ENCODE data around the gene SLC29A3.

Gene SLC29A3

DNA sequence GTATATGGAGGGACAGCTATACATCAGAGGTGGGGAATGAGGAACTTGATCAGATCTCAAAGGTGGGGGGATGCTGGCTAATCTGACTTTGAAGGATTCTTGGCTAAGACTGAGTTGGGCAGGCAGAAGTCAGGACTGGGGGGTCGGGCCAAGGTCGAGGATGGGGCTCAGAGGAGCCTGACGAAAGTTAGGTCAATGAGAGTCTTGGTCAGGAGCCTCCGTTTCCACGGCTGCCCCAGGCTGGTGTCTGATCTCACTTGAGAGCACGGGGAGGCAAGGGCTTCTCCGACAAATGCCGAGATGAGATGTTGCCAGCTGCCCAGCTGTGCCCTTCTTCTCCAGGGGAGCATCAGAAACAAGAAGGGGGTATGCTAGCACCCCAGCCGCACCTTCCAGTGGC, 5.7 kb downstream of the SLC29A3 start:
- H3K4me3 ChIP-seq (ENCODE audit: low read length) = no peak overlapping the region
- TF ChIP-seq, protein P1, sequence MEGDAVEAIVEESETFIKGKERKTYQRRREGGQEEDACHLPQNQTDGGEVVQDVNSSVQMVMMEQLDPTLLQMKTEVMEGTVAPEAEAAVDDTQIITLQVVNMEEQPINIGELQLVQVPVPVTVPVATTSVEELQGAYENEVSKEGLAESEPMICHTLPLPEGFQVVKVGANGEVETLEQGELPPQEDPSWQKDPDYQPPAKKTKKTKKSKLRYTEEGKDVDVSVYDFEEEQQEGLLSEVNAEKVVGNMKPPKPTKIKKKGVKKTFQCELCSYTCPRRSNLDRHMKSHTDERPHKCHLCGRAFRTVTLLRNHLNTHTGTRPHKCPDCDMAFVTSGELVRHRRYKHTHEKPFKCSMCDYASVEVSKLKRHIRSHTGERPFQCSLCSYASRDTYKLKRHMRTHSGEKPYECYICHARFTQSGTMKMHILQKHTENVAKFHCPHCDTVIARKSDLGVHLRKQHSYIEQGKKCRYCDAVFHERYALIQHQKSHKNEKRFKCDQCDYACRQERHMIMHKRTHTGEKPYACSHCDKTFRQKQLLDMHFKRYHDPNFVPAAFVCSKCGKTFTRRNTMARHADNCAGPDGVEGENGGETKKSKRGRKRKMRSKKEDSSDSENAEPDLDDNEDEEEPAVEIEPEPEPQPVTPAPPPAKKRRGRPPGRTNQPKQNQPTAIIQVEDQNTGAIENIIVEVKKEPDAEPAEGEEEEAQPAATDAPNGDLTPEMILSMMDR (conservative IDR thresholded peaks at IDR 0.05; ENCODE audit: low read depth, low read length) = no peak
- DNase-seq (ENCODE audit: low read depth) = no peak

DNA sequence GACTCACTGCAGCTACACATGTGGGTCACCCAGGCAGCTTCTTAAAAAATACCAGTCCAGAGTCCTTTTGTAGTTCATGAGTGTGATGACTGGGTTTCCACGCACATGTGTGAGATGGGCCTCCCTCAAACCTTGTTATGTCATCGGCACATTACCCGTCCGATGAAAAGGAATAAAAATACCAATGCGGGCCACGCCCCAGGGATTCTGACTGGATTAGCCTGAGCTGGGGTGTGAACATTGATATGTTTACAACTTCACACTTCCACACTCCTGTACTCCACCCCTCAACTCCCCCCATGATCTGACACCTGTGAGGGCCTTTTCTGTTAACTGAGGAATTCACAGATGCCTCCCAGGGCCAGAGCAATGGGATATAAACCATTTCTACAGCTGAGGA, 6.2 kb downstream of the SLC29A3 start:
- no peak for DNase-seq (ENCODE audit: low read depth)
- no peak overlapping the region for H3K4me3 ChIP-seq (ENCODE audit: low read length)
- TF ChIP-seq, protein P1 (conservative IDR thresholded peaks at IDR 0.05; ENCODE audit: low read depth, low read length) = no peak

DNA sequence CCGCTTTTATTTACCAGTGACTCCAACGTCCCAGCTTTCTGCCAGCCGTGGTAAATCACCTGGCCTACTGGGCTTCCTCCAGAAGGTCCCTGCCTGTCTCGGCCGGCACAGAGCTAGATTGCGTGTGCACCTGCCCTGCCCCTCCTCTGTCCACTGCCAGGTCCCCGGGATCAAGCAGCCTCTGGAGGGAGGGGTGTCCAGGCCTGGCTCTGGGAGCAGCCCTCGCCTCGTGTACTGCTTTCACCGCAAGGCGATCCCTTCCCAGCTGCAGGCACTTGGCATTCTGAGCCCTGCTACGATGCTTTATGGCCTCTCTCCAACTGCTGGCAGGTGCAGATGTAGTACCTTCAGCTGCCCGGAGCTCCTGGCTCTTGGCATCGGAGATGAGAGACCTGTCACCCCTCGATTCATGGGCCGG, 7.4 kb downstream of the SLC29A3 start:
- no peak overlapping the region for H3K4me3 ChIP-seq (ENCODE audit: low read length)
- DNase-seq (ENCODE audit: low read depth) = no peak
- TF ChIP-seq, protein P1 (conservative IDR thresholded peaks at IDR 0.05; ENCODE audit: low read depth, low read length) = no peak

DNA sequence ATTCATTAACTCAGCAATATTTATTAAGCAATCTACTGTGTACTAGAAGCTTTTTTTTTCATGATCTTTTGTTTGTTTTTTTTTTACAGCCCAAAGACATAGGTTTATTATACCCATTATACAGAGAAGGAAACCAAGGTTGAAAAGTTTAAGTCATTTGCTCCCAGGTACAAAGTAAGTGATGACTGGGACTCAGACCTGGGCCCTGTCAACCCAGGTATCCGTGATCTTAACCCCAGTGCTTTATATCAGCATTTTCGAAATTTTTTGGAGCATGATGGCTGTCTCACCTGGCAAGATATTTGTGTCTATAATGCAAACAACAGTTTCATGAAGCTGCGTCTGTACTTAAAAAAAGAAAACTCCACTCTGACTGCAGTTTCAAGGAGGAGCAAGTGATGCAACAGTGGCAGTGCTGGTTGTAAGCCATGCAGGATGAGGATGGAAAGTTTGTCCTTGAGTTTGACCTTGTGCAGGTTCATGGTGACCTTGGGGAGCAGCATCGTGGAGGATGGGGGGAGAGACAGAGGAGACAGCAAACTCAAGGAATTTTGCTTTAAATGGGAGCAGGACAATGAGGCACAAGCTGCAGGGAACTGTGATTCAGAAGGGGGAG, 11.8 kb downstream of the SLC29A3 start:
- H3K4me3 ChIP-seq (ENCODE audit: low read length) = no peak overlapping the region
- TF ChIP-seq, protein P1 (conservative IDR thresholded peaks at IDR 0.05; ENCODE audit: low read depth, low read length) = no peak
- DNase-seq (ENCODE audit: low read depth) = no peak

DNA sequence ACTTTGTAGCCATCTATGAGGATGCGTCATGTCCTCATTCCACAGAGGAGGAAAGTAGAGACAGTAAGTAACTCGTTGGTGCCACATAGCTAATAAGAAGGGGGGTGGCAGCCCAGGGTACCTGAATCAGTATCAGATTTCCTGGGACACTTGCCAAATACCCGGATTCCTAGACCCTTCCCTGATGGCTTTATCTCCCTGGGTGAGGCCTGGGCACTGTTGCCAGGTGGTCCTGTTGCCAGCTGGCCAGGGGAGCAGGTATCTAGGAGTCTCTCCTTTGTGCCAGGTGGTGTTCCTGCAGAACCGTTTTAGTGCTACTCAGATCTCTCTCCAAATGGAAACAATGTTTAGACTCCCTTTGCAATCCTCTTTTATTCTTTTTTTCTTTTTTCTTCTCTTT, 12.7 kb downstream of the SLC29A3 start:
- TF ChIP-seq, protein P1 (conservative IDR thresholded peaks at IDR 0.05; ENCODE audit: low read depth, low read length) = no peak
- DNase-seq (ENCODE audit: low read depth) = no peak
- no peak overlapping the region for H3K4me3 ChIP-seq (ENCODE audit: low read length)

DNA sequence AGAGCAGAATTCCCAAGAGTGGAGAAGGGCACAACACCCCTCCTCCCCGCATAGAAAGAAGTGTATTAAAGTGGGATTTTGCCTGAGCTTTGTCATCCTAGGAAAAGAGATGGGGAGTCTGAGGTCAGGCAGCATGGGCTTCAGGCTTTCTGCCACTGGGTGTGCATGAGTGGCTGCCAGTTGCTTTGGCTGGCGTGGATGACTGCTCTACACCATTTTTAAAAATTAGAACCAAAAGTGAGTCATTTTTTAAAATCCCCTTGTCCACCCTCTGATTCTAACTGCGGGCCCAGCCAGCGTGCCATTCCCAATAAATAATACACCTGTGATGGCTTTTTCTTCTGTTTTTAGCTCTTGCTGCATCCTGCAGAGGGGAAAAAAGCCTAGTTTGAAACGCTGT, 13.4 kb downstream of the SLC29A3 start:
- no peak overlapping the region for H3K4me3 ChIP-seq (ENCODE audit: low read length)
- no peak for DNase-seq (ENCODE audit: low read depth)
- TF ChIP-seq, protein P1 (conservative IDR thresholded peaks at IDR 0.05; ENCODE audit: low read depth, low read length) = no peak

DNA sequence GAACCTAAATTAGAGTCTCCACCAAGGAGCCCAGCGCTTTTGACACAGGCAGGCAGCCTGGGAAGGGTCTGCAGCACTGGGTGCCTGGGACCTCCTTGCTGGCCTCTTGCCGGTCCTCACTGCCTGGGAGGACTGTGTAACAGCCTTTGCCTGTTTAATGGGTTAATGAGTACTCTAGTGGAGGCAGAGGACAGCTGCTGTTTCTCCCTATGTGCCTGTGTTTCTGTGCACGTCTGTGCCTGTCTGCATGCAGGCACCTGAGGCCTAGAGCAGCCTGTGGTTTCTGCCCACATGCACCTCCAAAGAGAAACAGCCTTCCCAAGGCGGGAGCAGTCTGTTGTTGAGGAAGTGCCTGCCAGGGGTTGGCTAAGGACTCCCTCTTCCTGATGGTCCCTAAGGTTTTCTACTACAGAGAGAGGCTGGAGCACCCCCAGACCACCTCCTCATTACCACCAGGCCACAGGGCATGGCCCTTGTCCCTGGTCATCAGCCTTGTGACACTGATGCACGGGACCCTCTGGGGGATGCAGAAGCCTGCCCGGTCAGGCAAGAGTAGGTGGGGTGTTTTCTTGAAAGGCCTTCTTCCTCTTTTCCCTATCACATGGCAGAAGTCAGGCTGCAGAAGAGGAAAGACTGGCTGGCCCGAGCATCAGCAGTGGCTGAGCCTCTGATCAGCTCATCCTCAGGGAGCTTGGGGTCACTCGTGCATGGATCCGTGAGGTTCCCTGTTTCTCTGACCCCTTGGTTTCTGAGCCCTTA, 14.2 kb downstream of the SLC29A3 start:
- H3K4me3 ChIP-seq (ENCODE audit: low read length) = no peak overlapping the region
- TF ChIP-seq, protein P1 (conservative IDR thresholded peaks at IDR 0.05; ENCODE audit: low read depth, low read length) = no peak
- no peak for DNase-seq (ENCODE audit: low read depth)
